IPS DF 6.9 (cell line): ENCODE data around the gene NGEF.
"Not testable (repeated sequence)": the region's sequence is repeated elsewhere in the genome, so short reads cannot be mapped to it uniquely, and the experiment has no call there.

Source experiments
- DNase-seq: peaks from one replicate; pipeline ENCODE4 v3.0.0-alpha.2; 2013; ENCODE audit warnings: low read depth, low spot score
- H3K27ac ChIP-seq: one replicate; pipeline ENCODE4 v1.5.1; 2013; ENCODE audit warnings: low read length, control low read depth
- H3K27me3 ChIP-seq: 2 replicates; pipeline ENCODE4 v1.6.1; 2013; ENCODE audit warnings: mild to moderate bottlenecking, low read length; ENCODE audit not compliant: control insufficient read depth, insufficient read depth
- H3K36me3 ChIP-seq: 2 replicates; pipeline ENCODE4 v1.6.1; 2013; ENCODE audit warnings: low read length; ENCODE audit not compliant: control insufficient read depth, insufficient read depth
- H3K4me1 ChIP-seq: 2 replicates; pipeline ENCODE4 v1.6.1; 2013; ENCODE audit warnings: low read length; ENCODE audit not compliant: control insufficient read depth, insufficient read depth
- H3K4me3 ChIP-seq: 2 replicates; pipeline ENCODE4 v1.5.1; 2013; ENCODE audit warnings: mild to moderate bottlenecking, low read length
- H3K9me3 ChIP-seq: 2 replicates; pipeline ENCODE4 v1.6.1; 2013; ENCODE audit warnings: low read length, inconsistent platforms; ENCODE audit not compliant: control insufficient read depth, insufficient read depth
- WGBS: extraction: QIAGEN DNeasy Blood & Tissue Kit; methylation state at CpG from one replicate; pipeline ENCODE4 v1.1.7; 2013; ENCODE audit warnings: mixed read lengths, missing lambda C conversion rate; ENCODE audit not compliant: insufficient read length, insufficient coverage; 5-methylcytosine and 5-hydroxymethylcytosine counted together

NGEF gene

DNA sequence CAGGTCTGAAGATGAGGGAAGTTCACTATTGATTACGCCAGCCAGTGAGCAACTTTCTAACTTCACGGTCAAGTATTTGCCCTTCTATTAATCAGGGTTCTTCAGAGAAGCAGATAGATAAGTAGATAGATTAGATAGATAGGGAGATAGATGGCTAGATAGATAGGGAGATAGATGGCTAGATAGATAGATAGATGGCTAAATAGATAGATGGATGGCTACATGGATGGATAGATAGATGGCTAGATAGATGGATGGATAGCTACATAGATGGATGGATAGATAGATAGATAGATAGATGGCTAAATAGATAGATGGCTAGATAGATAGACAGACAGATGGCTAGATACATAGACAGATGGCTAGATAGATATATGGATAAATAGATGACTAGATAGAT is 42.3 kb upstream of the NGEF start:
- Histone ChIP-seq H3K36me3 (no peaks in the 10 kb centered on the region), H3K27me3 (no peaks in the 10 kb centered on the region), H3K4me1 (peaks cover 4% of the 10 kb centered on the region), H3K9me3 (no peaks in the 10 kb centered on the region), H3K27ac (no peak overlapping the region), H3K4me3 (no peak overlapping the region)
- no peak for DNase-seq
- WGBS: no CpG with 5 or more reads among the region's 2 CpGs

DNA sequence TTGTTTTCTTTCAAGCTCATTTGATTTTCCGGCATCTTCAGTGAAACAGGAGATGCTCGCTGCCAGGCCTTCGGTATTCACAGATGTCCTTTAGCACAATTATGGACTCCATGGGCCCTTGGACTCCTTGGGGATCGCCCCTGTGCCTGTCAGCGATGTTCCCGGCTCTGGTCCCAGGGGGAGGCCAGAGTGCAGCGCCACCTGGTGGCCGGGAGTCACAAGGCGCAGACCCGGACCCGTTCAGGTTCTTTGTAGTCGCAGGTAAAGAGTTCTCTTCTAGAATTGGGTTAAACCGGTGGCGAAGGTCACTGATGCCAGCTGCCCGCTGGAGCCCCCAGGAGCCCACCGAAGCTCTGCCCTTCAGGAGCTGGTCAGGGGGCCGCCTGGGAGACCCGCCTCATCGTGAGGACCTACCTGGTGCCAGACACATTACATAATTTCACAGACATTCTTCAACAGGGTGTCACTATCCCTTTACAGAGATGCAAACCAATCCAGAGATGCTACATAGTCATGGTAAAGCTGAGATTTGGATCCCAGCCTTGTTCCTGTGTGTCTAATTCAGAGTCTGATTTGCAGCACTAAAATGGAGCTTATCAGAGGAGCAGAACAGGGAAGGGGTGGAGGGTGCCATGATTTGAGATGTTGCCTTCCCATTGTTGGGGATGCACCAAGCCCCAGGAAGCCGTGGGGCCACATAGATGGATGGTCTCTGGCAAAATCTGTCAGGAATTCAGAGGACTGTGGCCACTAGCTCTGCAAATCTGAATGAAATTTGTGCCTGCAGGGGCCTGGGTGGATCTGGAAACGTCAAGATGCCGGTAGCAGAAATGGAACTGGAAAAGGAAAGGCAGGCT is 41.1 kb upstream of the NGEF start:
- H3K9me3 ChIP-seq: no peaks in the 10 kb centered on the region
- WGBS: no CpG with 5 or more reads among the region's 22 CpGs
- H3K4me3 ChIP-seq: no peak overlapping the region
- no peaks in the 10 kb centered on the region for H3K27me3 ChIP-seq
- no peak for DNase-seq
- H3K4me1 ChIP-seq: peaks cover 5% of the 10 kb centered on the region; the same call in 1 of the 2 replicates
- no peaks in the 10 kb centered on the region for H3K36me3 ChIP-seq
- H3K27ac ChIP-seq: no peak overlapping the region

DNA sequence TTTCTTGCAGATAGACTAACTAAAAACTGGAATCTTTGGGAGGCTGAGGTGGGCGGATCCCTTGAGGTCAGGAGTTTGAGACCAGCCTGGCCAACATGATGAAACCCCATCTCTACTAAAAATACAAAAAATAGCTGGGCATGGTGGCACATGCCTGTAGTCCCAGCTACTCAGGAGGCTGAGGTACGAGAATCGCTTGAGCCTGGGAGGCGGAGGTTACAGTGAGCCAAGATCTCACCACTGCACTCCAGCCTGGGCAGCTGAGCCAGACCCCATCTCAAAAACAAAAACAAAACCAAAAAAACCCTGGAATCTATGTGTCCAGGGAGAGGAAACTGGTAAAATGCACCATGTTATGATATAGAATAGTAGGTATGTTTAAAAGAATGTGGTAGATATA is 39.5 kb upstream of the NGEF start:
- not testable (repeated sequence) for H3K36me3 ChIP-seq, DNase-seq, H3K27me3 ChIP-seq, H3K9me3 ChIP-seq, H3K4me3 ChIP-seq, H3K4me1 ChIP-seq, H3K27ac ChIP-seq
- no CpG with 5 or more reads among the region's 4 CpGs for WGBS

DNA sequence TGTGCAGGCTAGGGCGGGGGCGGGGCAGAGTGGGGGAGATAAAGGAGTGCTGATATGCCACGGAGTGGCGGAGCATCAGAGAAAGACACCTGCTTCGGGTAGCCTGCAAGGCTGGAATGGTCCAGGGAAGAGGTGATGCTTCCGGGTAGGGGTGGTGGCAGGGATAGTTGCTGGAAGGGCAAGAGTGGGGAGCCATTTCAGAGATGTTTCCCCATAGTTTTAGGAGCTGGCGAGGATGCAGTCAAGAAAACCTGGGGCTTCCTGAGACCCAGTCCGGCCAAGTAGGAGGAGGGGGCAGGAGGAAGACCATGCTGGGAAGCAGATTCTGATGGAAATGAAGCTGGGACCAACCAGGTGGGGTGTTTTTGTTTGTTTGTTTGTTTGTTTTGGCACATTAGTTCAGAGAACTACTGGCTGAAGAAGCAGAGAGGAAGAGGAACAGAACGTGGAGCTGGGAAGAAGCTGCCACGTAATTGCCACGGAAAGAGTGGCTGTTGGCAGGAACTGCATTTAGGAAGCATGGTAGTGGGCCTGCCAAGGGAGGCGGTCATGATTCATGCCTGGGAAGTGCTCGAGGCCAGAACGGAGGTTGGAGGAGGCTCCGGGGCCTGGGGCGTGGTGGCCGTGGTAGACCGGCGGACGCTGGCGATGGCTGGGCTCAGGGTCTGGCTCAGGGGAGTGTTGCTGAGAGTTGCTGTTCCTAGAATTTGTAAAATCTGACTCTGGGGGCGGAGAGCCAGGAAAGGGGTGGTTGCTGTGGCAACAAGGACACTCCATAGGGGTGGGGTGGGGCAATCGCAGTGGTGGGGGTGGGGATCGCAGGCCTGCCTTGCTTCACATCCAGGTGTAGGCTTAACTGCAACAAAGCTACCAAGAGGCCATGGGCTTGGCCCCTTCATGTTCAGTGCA is 38.4 kb upstream of the NGEF start:
- no peaks in the 10 kb centered on the region for H3K9me3 ChIP-seq
- no peak for DNase-seq
- H3K27ac ChIP-seq: no peak overlapping the region
- WGBS: no CpG with 5 or more reads among the region's 24 CpGs
- H3K4me1 ChIP-seq: peaks cover 6% of the 10 kb centered on the region
- peak overlapping the region; percentile 24; the same call in 1 of the 2 replicates for H3K4me3 ChIP-seq
- H3K27me3 ChIP-seq: no peaks in the 10 kb centered on the region
- no peaks in the 10 kb centered on the region for H3K36me3 ChIP-seq

DNA sequence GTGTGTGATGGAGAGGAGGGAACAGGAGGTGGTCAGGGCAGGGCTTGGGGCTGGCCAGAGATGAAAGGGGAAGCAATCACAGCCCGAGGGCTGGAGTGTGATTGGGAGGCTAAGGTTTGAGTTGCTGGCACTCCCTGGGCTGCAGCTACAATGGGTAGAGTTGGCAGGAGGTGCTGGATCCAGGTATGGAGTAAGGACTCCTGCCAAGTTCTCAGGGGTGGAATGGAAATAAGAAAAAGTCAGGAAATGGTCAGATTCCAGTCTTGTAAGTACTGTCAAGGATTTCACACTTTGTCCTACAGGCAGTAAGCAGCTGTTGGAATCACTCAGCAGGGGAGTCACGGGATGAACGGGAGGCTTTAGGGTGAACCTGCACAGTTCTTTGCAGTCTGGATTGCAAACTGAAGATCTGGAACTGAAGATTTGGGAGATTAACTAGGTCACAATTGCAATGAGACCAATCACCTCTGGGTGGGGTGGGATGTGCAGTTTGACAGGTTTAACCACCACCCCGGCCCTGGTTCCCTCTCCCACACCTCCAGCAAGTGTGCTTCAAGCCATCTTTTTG is 36.2 kb upstream of the NGEF start:
- no peaks in the 10 kb centered on the region for H3K27me3 ChIP-seq
- H3K27ac ChIP-seq: no peak overlapping the region
- H3K4me3 ChIP-seq: no peak overlapping the region
- no peak for DNase-seq
- H3K4me1 ChIP-seq: peaks cover 6% of the 10 kb centered on the region
- H3K36me3 ChIP-seq: no peaks in the 10 kb centered on the region
- no peaks in the 10 kb centered on the region for H3K9me3 ChIP-seq
- WGBS: no CpG with 5 or more reads among the region's 4 CpGs

DNA sequence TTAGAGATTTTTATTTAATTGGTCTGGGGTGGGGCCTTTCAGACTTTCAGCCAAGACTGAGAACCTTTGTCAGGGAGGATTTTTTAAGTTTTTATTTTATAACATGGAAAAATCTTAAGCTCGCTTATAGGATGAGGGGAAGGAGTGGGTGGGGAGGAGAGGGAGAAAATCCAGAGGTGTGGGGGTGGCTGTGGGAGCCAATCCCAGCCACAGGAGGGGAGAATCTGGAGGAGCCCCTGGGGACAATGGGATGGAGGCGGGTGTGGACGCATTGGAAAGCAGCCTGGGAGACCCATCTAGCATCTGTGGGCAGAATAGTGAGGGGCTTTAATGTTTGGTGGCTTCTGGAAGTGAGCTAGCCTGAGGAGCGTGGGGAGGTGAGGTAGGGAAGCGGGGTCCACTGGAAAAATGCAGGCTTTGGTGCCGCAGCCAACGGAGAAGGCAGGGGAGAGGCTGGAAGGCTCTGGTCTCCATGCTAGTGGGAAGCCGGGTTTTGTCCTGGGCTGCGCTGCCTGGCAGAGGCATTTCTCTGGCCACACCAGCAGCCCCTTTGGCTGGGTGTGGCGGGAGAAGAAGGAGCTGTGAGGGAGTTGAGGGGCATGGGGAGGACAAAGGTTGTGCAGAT is 35.6 kb upstream of the NGEF start:
- Histone ChIP-seq H3K27ac (no peak overlapping the region), H3K36me3 (no peaks in the 10 kb centered on the region), H3K4me1 (peaks cover 5% of the 10 kb centered on the region), H3K4me3 (no peak overlapping the region), H3K9me3 (no peaks in the 10 kb centered on the region), H3K27me3 (no peaks in the 10 kb centered on the region)
- DNase-seq: no peak
- WGBS: no CpG with 5 or more reads among the region's 10 CpGs

DNA sequence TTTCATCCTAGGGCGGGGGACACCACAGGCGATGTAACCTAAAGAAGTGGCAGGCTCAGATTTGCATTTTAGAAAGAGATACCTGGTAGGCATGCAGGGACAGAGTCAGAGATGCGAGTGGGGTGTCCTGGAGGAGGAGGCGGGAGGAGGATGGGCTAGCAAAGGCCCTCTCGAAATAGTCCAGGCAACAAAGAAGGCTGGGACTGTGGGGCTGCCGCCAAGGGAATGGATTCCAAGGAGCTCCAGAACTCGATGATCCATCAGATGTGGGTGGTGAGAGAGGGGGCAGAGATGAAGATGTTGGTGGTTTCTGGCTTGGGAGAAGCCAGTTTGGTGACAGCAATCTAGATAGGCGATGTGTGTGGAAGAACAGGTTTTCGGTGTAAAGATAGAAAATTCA is 34.6 kb upstream of the NGEF start:
- H3K4me3 ChIP-seq: no peak overlapping the region
- no CpG with 5 or more reads among the region's 9 CpGs for WGBS
- H3K4me1 ChIP-seq: peaks cover 5% of the 10 kb centered on the region
- DNase-seq: no peak
- H3K27ac ChIP-seq: no peak overlapping the region
- H3K36me3 ChIP-seq: no peaks in the 10 kb centered on the region
- no peaks in the 10 kb centered on the region for H3K27me3 ChIP-seq
- no peaks in the 10 kb centered on the region for H3K9me3 ChIP-seq

DNA sequence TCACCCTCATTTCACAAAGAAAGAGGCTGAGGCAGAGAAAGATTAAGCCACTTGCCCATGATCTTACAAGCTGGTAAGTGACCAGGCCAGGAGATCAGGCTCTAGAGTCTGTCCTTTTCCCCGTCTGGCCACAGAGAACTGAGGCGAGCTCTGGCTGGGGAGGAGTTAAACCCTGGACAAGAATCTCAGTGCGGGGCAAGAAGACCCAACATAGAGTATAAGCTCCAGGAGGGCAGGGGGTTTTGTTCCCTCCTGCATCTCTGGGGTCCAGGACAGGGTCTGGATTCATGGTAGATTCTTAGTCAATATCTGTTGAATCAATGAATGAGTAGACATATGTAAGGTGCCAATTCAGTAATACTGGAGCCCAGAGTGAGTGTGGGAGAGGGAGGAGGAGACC is 34.1 kb upstream of the NGEF start:
- no CpG with 5 or more reads among the region's 3 CpGs for WGBS
- no peak overlapping the region for H3K4me3 ChIP-seq
- H3K27ac ChIP-seq: no peak overlapping the region

DNA sequence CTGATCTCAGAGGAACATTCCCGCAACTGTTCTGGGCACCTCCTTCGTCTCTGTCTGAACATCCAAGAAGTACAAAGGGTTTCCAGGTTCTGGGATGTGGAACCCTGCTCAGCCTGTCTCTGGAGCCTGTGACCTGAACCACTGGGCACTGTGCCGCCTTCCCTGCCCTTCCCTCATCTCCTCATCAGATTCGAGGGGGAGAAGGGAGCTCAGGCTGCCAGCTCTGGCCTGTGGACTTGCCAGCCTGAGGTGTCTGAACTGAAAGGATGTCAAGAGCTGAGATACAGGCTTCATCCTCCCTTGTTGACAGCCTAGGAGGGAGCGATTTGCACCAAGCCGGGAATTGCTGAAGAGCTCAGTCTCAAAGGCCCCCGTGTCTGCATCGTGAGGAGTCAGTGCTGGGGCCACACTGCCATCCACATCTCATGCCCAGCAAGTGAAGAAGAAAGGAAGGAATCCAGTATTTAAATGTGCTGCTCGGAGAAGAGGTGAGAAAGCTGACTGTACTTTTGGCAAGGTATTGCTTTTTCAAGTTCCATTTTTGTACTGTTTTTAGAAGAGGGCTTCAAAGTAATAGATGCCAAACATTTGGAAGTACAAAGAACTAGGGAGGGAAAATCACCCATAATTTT is 32.0 kb upstream of the NGEF start:
- no peak for DNase-seq
- Histone ChIP-seq H3K4me1 (peaks cover 3% of the 10 kb centered on the region; the same call in 1 of the 2 replicates), H3K36me3 (no peaks in the 10 kb centered on the region), H3K27me3 (no peaks in the 10 kb centered on the region), H3K9me3 (no peaks in the 10 kb centered on the region), H3K27ac (no peak overlapping the region), H3K4me3 (no peak overlapping the region)
- no CpG with 5 or more reads among the region's 9 CpGs for WGBS

More for the DNA sequence above, 34.1 kb upstream of the NGEF start:
- Histone ChIP-seq H3K4me1 (peaks cover 5% of the 10 kb centered on the region), H3K27me3 (no peaks in the 10 kb centered on the region), H3K9me3 (no peaks in the 10 kb centered on the region), H3K36me3 (no peaks in the 10 kb centered on the region)
- DNase-seq: no peak

DNA sequence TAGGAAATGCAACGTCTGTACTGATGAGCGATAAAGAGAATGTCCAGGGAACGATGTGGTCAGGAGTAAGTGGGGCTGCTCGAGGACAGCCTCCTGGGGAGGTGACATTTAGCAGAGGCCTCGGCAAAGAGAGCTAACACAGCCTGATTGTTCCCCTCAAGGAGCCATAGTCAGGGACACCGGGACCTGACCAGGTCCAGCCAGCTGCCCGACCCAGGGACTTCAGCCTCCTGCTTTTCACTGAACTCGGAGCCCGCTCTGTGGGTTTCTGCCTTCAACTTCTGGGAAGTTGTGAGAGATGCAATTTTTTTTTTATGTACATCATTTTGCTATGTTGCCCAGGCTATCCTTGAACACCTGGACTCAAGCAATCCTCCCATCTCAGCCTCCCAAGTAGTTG is 29.5 kb upstream of the NGEF start:
- no peak overlapping the region for H3K4me3 ChIP-seq
- H3K27ac ChIP-seq: no peak overlapping the region
- H3K36me3 ChIP-seq: no peaks in the 10 kb centered on the region
- WGBS: no CpG with 5 or more reads among the region's 9 CpGs
- H3K27me3 ChIP-seq: no peaks in the 10 kb centered on the region
- no peaks in the 10 kb centered on the region for H3K4me1 ChIP-seq
- no peak for DNase-seq
- H3K9me3 ChIP-seq: no peaks in the 10 kb centered on the region
